KMS-11 (cell line): ENCODE measurements around the gene ESYT1.

Experiments
- H2AFZ ChIP-seq: fragments of 200-600 bp; sonication (generic); 2 replicates; pipeline ENCODE4 v1.6.1; 2016; ENCODE audit warnings: antibody characterized with exemption, mixed run types, low read depth
- H3K27ac ChIP-seq: fragments of 200-600 bp; sonication (generic); 2 replicates; pipeline ENCODE4 v1.6.1; 2016; ENCODE audit warnings: mild to moderate bottlenecking, mixed run types
- H3K27me3 ChIP-seq: fragments of 200-600 bp; sonication (generic); 2 replicates; pipeline ENCODE4 v1.6.1; 2017; ENCODE audit warnings: mild to moderate bottlenecking, low read depth, mixed run types, moderate library complexity; ENCODE audit not compliant: insufficient read depth
- H3K36me3 ChIP-seq: fragments of 200-600 bp; sonication (generic); 2 replicates; pipeline ENCODE4 v1.6.1; 2017; ENCODE audit warnings: mild to moderate bottlenecking, mixed run types; ENCODE audit not compliant: insufficient read depth
- H3K4me1 ChIP-seq: fragments of 200-600 bp; sonication (generic); 2 replicates; pipeline ENCODE4 v1.6.1; 2016; ENCODE audit warnings: mild to moderate bottlenecking, low read depth, mixed run types; ENCODE audit not compliant: poor library complexity, severe bottlenecking
- H3K4me2 ChIP-seq: fragments of 200-600 bp; sonication (generic); 2 replicates; pipeline ENCODE4 v1.7.0; 2016; ENCODE audit warnings: mild to moderate bottlenecking, mixed run types
- H3K4me3 ChIP-seq: fragments of 200-600 bp; sonication (generic); IDR thresholded peaks from 2 replicates; pipeline ENCODE4 v1.6.1; 2017; ENCODE audit warnings: low read depth, low read length, mixed read lengths; ENCODE audit not compliant: insufficient read depth
- H3K79me2 ChIP-seq: fragments of 200-600 bp; sonication (generic); 2 replicates; pipeline ENCODE4 v1.6.1; 2016; ENCODE audit warnings: low read depth, mixed run types; ENCODE audit not compliant: insufficient read depth
- H3K9ac ChIP-seq: fragments of 200-600 bp; sonication (generic); 2 replicates; pipeline ENCODE4 v1.6.1; 2016; ENCODE audit warnings: mild to moderate bottlenecking, mixed run types
- H4K20me1 ChIP-seq: fragments of 200-600 bp; sonication (generic); 2 replicates; pipeline ENCODE4 v1.6.1; 2016; ENCODE audit warnings: mild to moderate bottlenecking, mixed run types; ENCODE audit not compliant: insufficient read depth
- CTCF ChIP-seq: fragments of 200-600 bp; sonication (generic); conservative IDR thresholded peaks from 2 replicates; pipeline ENCODE4 v1.6.1; 2017; ENCODE audit warnings: low read depth, mild to moderate bottlenecking, antibody characterized with exemption, low read length, moderate library complexity, mixed read lengths

Gene ESYT1

DNA sequence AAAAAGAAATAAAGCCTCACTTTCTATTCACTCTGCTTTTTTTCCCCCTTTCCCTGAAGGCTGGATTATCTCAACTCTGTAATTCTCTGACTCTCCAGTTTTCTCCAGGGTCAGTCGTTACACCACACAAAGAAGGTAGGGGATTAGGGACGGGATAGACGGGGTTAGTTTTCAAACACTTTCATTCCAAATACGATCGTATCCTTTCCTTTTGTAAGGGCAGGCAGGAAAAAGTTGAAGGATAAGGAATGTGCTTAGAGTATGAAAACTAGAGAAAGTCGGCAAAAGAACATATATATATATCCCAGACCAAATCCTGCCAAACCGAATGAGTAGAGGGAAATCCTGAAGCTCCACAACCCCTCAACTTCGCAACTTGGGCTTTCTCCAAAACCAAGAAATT lies 581 bp upstream of the ESYT1 start:
- peaks cover 34% of the 10 kb centered on the region for H3K4me1 ChIP-seq

DNA sequence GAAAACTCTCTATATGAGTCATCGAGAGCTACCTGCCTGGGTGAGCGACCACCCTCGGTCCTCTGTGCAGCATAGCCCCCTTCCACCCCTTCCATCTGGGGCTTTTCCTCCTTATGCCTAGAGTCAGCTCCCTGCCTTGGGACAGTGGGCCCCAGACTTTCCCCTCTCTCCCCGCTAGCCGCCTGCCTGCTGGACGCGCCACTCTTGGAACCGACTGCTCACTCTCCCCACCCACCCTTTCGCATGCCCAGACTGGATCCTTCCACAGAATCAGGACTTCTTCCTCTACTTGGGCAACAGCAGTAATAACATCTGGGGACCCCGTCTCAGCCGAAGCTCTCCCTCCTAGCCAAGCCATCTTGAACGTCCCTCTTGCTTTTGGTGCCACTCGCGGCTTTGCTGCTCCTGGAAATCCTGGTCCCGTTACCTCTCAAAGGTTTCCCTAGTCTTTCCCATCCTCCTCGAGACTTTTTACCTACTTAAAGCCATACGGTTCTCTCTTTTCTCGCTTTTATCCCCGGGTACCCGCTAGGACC lies 671 bp downstream of the ESYT1 start:
- Histone ChIP-seq H3K9ac (peak overlapping the region; percentile 63), H3K27ac (peak overlapping the region; percentile 35), H4K20me1 (no peaks in the 10 kb centered on the region), H3K4me1 (peaks cover 39% of the 10 kb centered on the region), H3K79me2 (peaks cover 26% of the 10 kb centered on the region; the same call in 1 of the 2 replicates), H3K4me3 (peak overlapping the region; percentile 44), H3K27me3 (no peaks in the 10 kb centered on the region), H2AFZ (peak overlapping the region; percentile 80; the same call in 1 of the 2 replicates), H3K36me3 (peaks cover 4% of the 10 kb centered on the region; the same call in 1 of the 2 replicates), H3K4me2 (peak overlapping the region; percentile 86)
- TF ChIP-seq CTCF = no peak

More for the DNA sequence above, 581 bp upstream of the ESYT1 start:
- Histone ChIP-seq H3K36me3 (peaks cover 4% of the 10 kb centered on the region; the same call in 1 of the 2 replicates), H3K4me2 (peak overlapping the region; percentile 89), H3K27ac (peak overlapping the region; percentile 58), H3K27me3 (no peaks in the 10 kb centered on the region), H4K20me1 (no peaks in the 10 kb centered on the region), H2AFZ (peak overlapping the region; percentile 28), H3K79me2 (peaks cover 26% of the 10 kb centered on the region; the same call in 1 of the 2 replicates), H3K9ac (peak overlapping the region; percentile 37), H3K4me3 (no peak overlapping the region)
- TF ChIP-seq CTCF = no peak; the same call in 1 of the 2 replicates

- peaks cover 26% of the 10 kb centered on the region; the same call in 1 of the 2 replicates for H3K79me2 ChIP-seq
Measured at GRCh38 chr12:56129206-56129941, 1.3 kb downstream of the ESYT1 start.

More at GRCh38 chr12:56129206-56129941, 1.3 kb downstream of the ESYT1 start:
- Histone ChIP-seq H3K4me1 (peaks cover 45% of the 10 kb centered on the region), H3K4me3 (peak overlapping the region; percentile 44), H3K36me3 (peaks cover 4% of the 10 kb centered on the region; the same call in 1 of the 2 replicates), H3K27ac (peak overlapping the region; percentile 35), H3K9ac (peak overlapping the region; percentile 63), H3K4me2 (peak overlapping the region; percentile 86), H2AFZ (peak overlapping the region; percentile 80; the same call in 1 of the 2 replicates), H3K27me3 (no peaks in the 10 kb centered on the region), H4K20me1 (no peaks in the 10 kb centered on the region)
- TF ChIP-seq CTCF = no peak
